Endodermal cell (in vitro differentiated cells): Measurements from ENCODE around the gene FUT7. TPM values are rescaled to one million over a fixed set of nuclear protein-coding genes. Genes with fewer than 3 reads are reported as not detected.

ENCODE experiments used
- DNase-seq: peaks from one replicate; pipeline ENCODE4 v3.0.0-alpha.2; 2017
- H3K27ac ChIP-seq: 2 replicates; pipeline ENCODE4 v1.5.1; 2013; ENCODE audit warnings: mild to moderate bottlenecking, low read depth, low read length, moderate library complexity
- H3K27me3 ChIP-seq: 2 replicates; pipeline ENCODE4 v1.6.1; 2013; ENCODE audit warnings: mild to moderate bottlenecking, low read length, moderate library complexity; ENCODE audit not compliant: insufficient read depth, control insufficient read depth, poor library complexity, severe bottlenecking
- H3K36me3 ChIP-seq: 2 replicates; pipeline ENCODE4 v1.7.0; 2013; ENCODE audit warnings: mild to moderate bottlenecking, low read length, moderate library complexity; ENCODE audit not compliant: control insufficient read depth, insufficient read depth
- H3K4me1 ChIP-seq: one replicate; pipeline ENCODE4 v1.7.0; 2013; ENCODE audit warnings: low read length; ENCODE audit not compliant: control insufficient read depth, insufficient read depth
- H3K4me3 ChIP-seq: 2 replicates; pipeline ENCODE4 v1.5.1; 2013; ENCODE audit warnings: mild to moderate bottlenecking, low read length, moderate library complexity
- H3K9ac ChIP-seq: 2 replicates; pipeline ENCODE4 v1.6.1; 2013; ENCODE audit warnings: mild to moderate bottlenecking, low read length, moderate library complexity; ENCODE audit not compliant: poor library complexity, severe bottlenecking; ENCODE audit errors: extremely low read depth
- H3K9me3 ChIP-seq: 2 replicates; pipeline ENCODE4 v1.6.1; 2013; ENCODE audit warnings: mild to moderate bottlenecking, low read length, moderate library complexity; ENCODE audit not compliant: control insufficient read depth
- H3K27ac Mint-ChIP-seq: 2 replicates; pipeline ENCODE4 v1.8.0; 2020; ENCODE audit warnings: mixed read lengths
- H3K27me3 Mint-ChIP-seq: 2 replicates; pipeline ENCODE4 v1.8.0; 2021; ENCODE audit warnings: mild to moderate bottlenecking, mixed read lengths; ENCODE audit not compliant: insufficient read depth
- H3K36me3 Mint-ChIP-seq: 2 replicates; pipeline ENCODE4 v1.8.0; 2020; ENCODE audit warnings: low read depth, mixed read lengths
- H3K4me1 Mint-ChIP-seq: 2 replicates; pipeline ENCODE4 v1.8.0; 2020; ENCODE audit warnings: mixed read lengths
- H3K4me3 Mint-ChIP-seq: 2 replicates; pipeline ENCODE4 v1.8.0; 2020; ENCODE audit warnings: mild to moderate bottlenecking, moderate library complexity, mixed read lengths
- H3K9me3 Mint-ChIP-seq: 2 replicates; pipeline ENCODE4 v1.8.0; 2020; ENCODE audit warnings: mild to moderate bottlenecking, mixed read lengths
- CTCF ChIP-seq: fragments of 200-600 bp; sonication (generic); conservative IDR thresholded peaks from 2 replicates; pipeline ENCODE4 v1.5.0; 2021; ENCODE audit warnings: antibody characterized with exemption, mild to moderate bottlenecking
- WGBS, 2 experiments: methylation state at CpG; one replicate each; pipeline versions ENCODE4 v1.1.5 to v1.1.7; 2013; ENCODE audit warnings: missing lambda C conversion rate in 2 of 2, mixed read lengths in 1 of 2; ENCODE audit not compliant: insufficient coverage in 1 of 2, insufficient read length in 1 of 2; 5-methylcytosine and 5-hydroxymethylcytosine counted together
- total RNA-seq, 2 donors: library from RNA; stranded (reverse); fragmentation: NEBNext Ultra II Directional in 1 of 2; extraction: Animal tissue kit (Norgen Biotek cat#: 25700) in 1 of 2; gene quantifications; 2 replicates in 1 of 2; 3 replicates in 1 of 2; pipeline ENCODE4 v1.2.1, GENCODE V29; 2021

Gene FUT7
- total RNA-seq, 2 donors from 2014 or later: not detected

GRCh38 chr9:136982232-136983051, 49.4 kb downstream of the FUT7 start, which contains the start of gene LCNL1:
Gene LCNL1 (plus strand): TSS chr9:136982993. CDS start chr9:136983587, 594 bp downstream.
- H3K27me3 Mint-ChIP-seq: peaks cover 15% of the 10 kb centered on the region
- H3K9ac ChIP-seq: no peak within 1 kb of the TSS
- H3K4me1 Mint-ChIP-seq: peaks cover 9% of the 10 kb centered on the region
- H3K4me1 ChIP-seq: peaks cover 3% of the 10 kb centered on the region
- H3K4me3 ChIP-seq: no peak within 1 kb of the TSS
- no peak within 1 kb of the TSS for H3K27ac ChIP-seq
- no peaks in the 10 kb centered on the region for H3K9me3 ChIP-seq
- H3K27ac Mint-ChIP-seq: no peak within 1 kb of the TSS
- peaks cover 15% of the 10 kb centered on the region for H3K27me3 ChIP-seq
- TF ChIP-seq CTCF: no peak
- H3K9me3 Mint-ChIP-seq: no peaks in the 10 kb centered on the region
- H3K4me3 Mint-ChIP-seq: no peak within 1 kb of the TSS
- H3K36me3 Mint-ChIP-seq: no peaks in the 10 kb centered on the region
- WGBS, 2 experiments: 90 to 96% methylated on average over 10 to 18 of the region's 18 CpGs
- DNase-seq: no peak
- H3K36me3 ChIP-seq: no peaks in the 10 kb centered on the region

- no peak for TF ChIP-seq CTCF
- no peaks in the 10 kb centered on the region for H3K9me3 ChIP-seq
- WGBS, 2 experiments: 80 to 89% methylated on average over 6 to 17 of the region's 17 CpGs
- no peak for DNase-seq
- H3K4me3 ChIP-seq: no peak overlapping the region
- no peaks in the 10 kb centered on the region for H3K36me3 ChIP-seq
- H3K4me1 ChIP-seq: peaks cover 3% of the 10 kb centered on the region
- peaks cover 18% of the 10 kb centered on the region for H3K27me3 ChIP-seq
- no peak overlapping the region for H3K27ac Mint-ChIP-seq
- H3K36me3 Mint-ChIP-seq: no peaks in the 10 kb centered on the region
- no peak overlapping the region for H3K27ac ChIP-seq
- H3K9me3 Mint-ChIP-seq: no peaks in the 10 kb centered on the region
- H3K4me3 Mint-ChIP-seq: no peak overlapping the region
- peaks cover 11% of the 10 kb centered on the region for H3K27me3 Mint-ChIP-seq
- H3K9ac ChIP-seq: no peak overlapping the region
- H3K4me1 Mint-ChIP-seq: peaks cover 11% of the 10 kb centered on the region
Measured at GRCh38 chr9:136981588-136982231, 50.2 kb downstream of the FUT7 start.

GRCh38 chr9:136980669-136981478, 51.0 kb downstream of the FUT7 start:
- H3K27me3 Mint-ChIP-seq: peaks cover 5% of the 10 kb centered on the region
- Histone ChIP-seq H3K4me1 (peaks cover 3% of the 10 kb centered on the region), H3K36me3 (no peaks in the 10 kb centered on the region), H3K9ac (no peak overlapping the region), H3K27me3 (peaks cover 18% of the 10 kb centered on the region), H3K27ac (no peak overlapping the region), H3K4me3 (no peak overlapping the region), H3K9me3 (no peaks in the 10 kb centered on the region)
- H3K36me3 Mint-ChIP-seq: no peaks in the 10 kb centered on the region
- H3K4me1 Mint-ChIP-seq: peaks cover 11% of the 10 kb centered on the region
- DNase-seq: no peak
- peak overlapping the region; percentile 35 for H3K27ac Mint-ChIP-seq
- 91 to 96% methylated on average over 9 to 16 of the region's 16 CpGs for WGBS, 2 experiments
- no peak for TF ChIP-seq CTCF
- no peaks in the 10 kb centered on the region for H3K9me3 Mint-ChIP-seq
- H3K4me3 Mint-ChIP-seq: no peak overlapping the region
